HepG2 (cell line): ENCODE data around the gene GPS2. TPM values are rescaled to one million over a fixed set of nuclear protein-coding genes. Genes with fewer than 3 reads are reported as not detected.

ENCODE experiments used
- AGO2 ChIP-seq: fragments of 200-400 bp; formaldehyde crosslinking; optimal IDR thresholded peaks from 2 replicates; pipeline ENCODE3; 2017; ENCODE audit warnings: mild to moderate bottlenecking, low read depth, low read length, moderate library complexity
- ARNTL ChIP-seq: sonication (generic); formaldehyde crosslinking; IDR thresholded peaks from 2 replicates; pipeline ENCODE4 v1.4.0; 2020; ENCODE audit warnings: mild to moderate bottlenecking, missing genetic modification reagents
- CHD4 ChIP-seq: fragments of 200-600 bp; sonication (generic); IDR thresholded peaks from 2 replicates; pipeline ENCODE4 v1.7.0; 2017; ENCODE audit warnings: mild to moderate bottlenecking, low read length, borderline replicate concordance
- HDAC6 ChIP-seq: fragments of 200-600 bp; sonication (generic); IDR thresholded peaks from 2 replicates; pipeline ENCODE4 v1.7.0; 2017; ENCODE audit warnings: mild to moderate bottlenecking, antibody characterized with exemption, low read length, low read depth
- TCF7 ChIP-seq: sonication (generic); IDR thresholded peaks from 2 replicates; pipeline ENCODE4 v1.6.1; 2016; ENCODE audit warnings: antibody characterized with exemption, low read depth
- polyA plus RNA-seq, 8 experiments: library from polyadenylated mRNA; depleted of rRNA in 3 of 8; stranded (reverse) in 7 of 8; unstranded in 1 of 8; fragments of >200 nt; fragmentation: Illumina TruSeq in 4 of 8; extraction: Trizol in 4 of 8; gene quantifications; 2 replicates each; pipeline versions ENCODE4 v1.2.1 to v1.2.3, GENCODE V29; 2011 to 2016; ENCODE audit warnings: low read depth in 4 of 8, missing spikeins in 1 of 8, mixed read lengths in 1 of 8; ENCODE audit not compliant: insufficient read depth in 1 of 8
- total RNA-seq, 5 experiments: library from RNA; depleted of rRNA; stranded (reverse); fragments of >200 nt; fragmentation: Illumina TruSeq; extraction: Trizol; gene quantifications; 2 replicates each; pipeline ENCODE4 v1.2.3, GENCODE V29; 2016; ENCODE audit warnings: low read depth in 1 of 5
- TF ChIP-seq, protein P1 (sequence below): sonication (generic); formaldehyde crosslinking; IDR thresholded peaks from 2 replicates; pipeline ENCODE4 v1.5.0; 2020; ENCODE audit warnings: missing genetic modification reagents
- TF ChIP-seq, protein P2 (sequence below): sonication (generic); formaldehyde crosslinking; IDR thresholded peaks from 2 replicates; pipeline ENCODE4 v1.4.0; 2020; ENCODE audit warnings: mild to moderate bottlenecking, missing genetic modification reagents
- TF ChIP-seq, protein P3 (sequence below): sonication (generic); formaldehyde crosslinking; IDR thresholded peaks from 2 replicates; pipeline ENCODE4 v1.4.0; 2020; ENCODE audit warnings: missing genetic modification reagents, borderline replicate concordance
- TF ChIP-seq, protein P4 (sequence below): sonication (generic); formaldehyde crosslinking; IDR thresholded peaks from 2 replicates; pipeline ENCODE4 v1.8.0; 2022; ENCODE audit warnings: missing genetic modification reagents, mild to moderate bottlenecking, borderline replicate concordance

Gene GPS2
- total and polyA plus RNA-seq, 2 of the 13 experiments (the other 11 are each of a cell fraction or from before 2014, with no cell fraction given), result 58.0 to 59.4 TPM

DNA sequence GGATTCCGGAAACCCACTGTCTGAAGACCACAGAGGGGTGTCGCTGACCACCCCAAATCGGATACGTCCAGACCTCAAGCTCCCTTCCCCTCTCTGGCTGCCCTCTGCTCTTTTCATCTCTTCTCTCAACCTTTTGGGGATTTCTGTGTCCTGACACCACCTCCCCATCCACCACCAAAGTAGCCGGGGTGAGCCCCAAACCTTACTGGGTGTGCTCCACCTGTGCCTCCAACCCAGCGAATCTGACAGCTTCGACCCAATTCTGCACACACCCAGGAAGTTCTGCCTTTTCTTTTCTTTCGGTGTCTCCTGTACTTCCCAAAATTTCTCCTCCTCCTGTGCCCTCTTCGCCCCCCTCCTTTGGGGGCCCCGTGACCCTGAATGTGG is 37.3 kb upstream of the GPS2 start (continued):
- TF ChIP-seq HDAC6, result no peak
- TF ChIP-seq, protein P1, sequence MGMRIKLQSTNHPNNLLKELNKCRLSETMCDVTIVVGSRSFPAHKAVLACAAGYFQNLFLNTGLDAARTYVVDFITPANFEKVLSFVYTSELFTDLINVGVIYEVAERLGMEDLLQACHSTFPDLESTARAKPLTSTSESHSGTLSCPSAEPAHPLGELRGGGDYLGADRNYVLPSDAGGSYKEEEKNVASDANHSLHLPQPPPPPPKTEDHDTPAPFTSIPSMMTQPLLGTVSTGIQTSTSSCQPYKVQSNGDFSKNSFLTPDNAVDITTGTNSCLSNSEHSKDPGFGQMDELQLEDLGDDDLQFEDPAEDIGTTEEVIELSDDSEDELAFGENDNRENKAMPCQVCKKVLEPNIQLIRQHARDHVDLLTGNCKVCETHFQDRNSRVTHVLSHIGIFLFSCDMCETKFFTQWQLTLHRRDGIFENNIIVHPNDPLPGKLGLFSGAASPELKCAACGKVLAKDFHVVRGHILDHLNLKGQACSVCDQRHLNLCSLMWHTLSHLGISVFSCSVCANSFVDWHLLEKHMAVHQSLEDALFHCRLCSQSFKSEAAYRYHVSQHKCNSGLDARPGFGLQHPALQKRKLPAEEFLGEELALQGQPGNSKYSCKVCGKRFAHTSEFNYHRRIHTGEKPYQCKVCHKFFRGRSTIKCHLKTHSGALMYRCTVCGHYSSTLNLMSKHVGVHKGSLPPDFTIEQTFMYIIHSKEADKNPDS, result 0 out of 2 replicates have a peak, but pooled peaks have one; percentile 10
- TF ChIP-seq, protein P2, sequence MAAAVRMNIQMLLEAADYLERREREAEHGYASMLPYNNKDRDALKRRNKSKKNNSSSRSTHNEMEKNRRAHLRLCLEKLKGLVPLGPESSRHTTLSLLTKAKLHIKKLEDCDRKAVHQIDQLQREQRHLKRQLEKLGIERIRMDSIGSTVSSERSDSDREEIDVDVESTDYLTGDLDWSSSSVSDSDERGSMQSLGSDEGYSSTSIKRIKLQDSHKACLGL (CRISPR knock-in tag), result no peak
- TF ChIP-seq CHD4, result no peak
- 0 out of 2 replicates have a peak, but pooled peaks have one; percentile 5 for TF ChIP-seq ARNTL
- TF ChIP-seq AGO2, result peak; percentile 3
- no peak for TF ChIP-seq TCF7
- TF ChIP-seq, protein P3, sequence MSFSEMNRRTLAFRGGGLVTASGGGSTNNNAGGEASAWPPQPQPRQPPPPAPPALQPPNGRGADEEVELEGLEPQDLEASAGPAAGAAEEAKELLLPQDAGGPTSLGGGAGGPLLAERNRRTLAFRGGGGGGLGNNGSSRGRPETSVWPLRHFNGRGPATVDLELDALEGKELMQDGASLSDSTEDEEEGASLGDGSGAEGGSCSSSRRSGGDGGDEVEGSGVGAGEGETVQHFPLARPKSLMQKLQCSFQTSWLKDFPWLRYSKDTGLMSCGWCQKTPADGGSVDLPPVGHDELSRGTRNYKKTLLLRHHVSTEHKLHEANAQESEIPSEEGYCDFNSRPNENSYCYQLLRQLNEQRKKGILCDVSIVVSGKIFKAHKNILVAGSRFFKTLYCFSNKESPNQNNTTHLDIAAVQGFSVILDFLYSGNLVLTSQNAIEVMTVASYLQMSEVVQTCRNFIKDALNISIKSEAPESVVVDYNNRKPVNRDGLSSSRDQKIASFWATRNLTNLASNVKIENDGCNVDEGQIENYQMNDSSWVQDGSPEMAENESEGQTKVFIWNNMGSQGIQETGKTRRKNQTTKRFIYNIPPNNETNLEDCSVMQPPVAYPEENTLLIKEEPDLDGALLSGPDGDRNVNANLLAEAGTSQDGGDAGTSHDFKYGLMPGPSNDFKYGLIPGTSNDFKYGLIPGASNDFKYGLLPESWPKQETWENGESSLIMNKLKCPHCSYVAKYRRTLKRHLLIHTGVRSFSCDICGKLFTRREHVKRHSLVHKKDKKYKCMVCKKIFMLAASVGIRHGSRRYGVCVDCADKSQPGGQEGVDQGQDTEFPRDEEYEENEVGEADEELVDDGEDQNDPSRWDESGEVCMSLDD (CRISPR knock-in tag), result peak; percentile 66; the same call in 1 of the 2 replicates
- TF ChIP-seq, protein P4, sequence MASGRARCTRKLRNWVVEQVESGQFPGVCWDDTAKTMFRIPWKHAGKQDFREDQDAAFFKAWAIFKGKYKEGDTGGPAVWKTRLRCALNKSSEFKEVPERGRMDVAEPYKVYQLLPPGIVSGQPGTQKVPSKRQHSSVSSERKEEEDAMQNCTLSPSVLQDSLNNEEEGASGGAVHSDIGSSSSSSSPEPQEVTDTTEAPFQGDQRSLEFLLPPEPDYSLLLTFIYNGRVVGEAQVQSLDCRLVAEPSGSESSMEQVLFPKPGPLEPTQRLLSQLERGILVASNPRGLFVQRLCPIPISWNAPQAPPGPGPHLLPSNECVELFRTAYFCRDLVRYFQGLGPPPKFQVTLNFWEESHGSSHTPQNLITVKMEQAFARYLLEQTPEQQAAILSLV (CRISPR knock-in tag), result 0 out of 2 replicates have a peak, but pooled peaks have one; percentile 5
- TF ChIP-seq, all 625 proteins: peak for 6
